ENCODE measurements around the gene SHQ1. TPM values are rescaled to one million over a fixed set of nuclear protein-coding genes. Genes with fewer than 3 reads are reported as not detected.

The SHQ1 gene
- total RNA-seq, 1 experiment from 2014 or later: 22.3 TPM

DNA sequence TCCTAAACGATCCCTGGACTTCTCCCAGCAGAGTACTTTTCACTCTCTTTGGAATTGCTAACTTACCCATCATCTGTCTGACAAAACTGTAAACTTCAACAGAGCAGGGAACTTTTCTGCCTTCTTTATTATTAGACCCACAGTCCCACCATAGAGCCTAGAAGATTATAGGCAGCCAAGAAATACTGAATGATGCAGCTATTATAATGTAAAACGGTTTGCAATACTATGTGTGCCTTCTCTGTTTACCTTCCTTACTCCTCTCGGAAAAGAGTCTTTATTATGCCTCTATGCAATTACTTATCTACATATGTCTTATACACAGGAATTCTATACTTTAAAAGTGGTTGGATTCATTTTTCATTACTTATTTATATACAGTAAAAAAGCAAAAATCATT is 36.0 kb downstream of the SHQ1 start:
- intact Hi-C loops (cut with micrococcal nuclease; ENCODE audit: unreplicated experiment): no loop called here
- CTCF ChIA-PET: no interaction called here
- TF ChIP-seq CTCF (IDR thresholded peaks at IDR 0.05; ENCODE audit: unreplicated experiment): no peak
- BruUV-seq (replicated peaks): no TSS peak
- H3K4me3 Mint-ChIP-seq (ENCODE audit: low read depth, unreplicated experiment): no peak overlapping the region
- H3K36me3 Mint-ChIP-seq (ENCODE audit: insufficient read depth, unreplicated experiment): no peaks in the 10 kb centered on the region
- H3K4me1 Mint-ChIP-seq (ENCODE audit: low read depth, unreplicated experiment): no peaks in the 10 kb centered on the region
- no peak for DNase-seq
- no peaks in the 10 kb centered on the region for H3K9me3 Mint-ChIP-seq (ENCODE audit: low read depth, unreplicated experiment)
- H3K27ac Mint-ChIP-seq (ENCODE audit: unreplicated experiment): no peak overlapping the region
- no peaks in the 10 kb centered on the region for H3K27me3 Mint-ChIP-seq (ENCODE audit: unreplicated experiment)

- no peaks in the 10 kb centered on the region for H3K27me3 Mint-ChIP-seq (ENCODE audit: unreplicated experiment)
- no peak for TF ChIP-seq CTCF (IDR thresholded peaks at IDR 0.05; ENCODE audit: unreplicated experiment)
- H3K4me1 Mint-ChIP-seq (ENCODE audit: low read depth, unreplicated experiment): no peaks in the 10 kb centered on the region
- DNase-seq: no peak
- CTCF ChIA-PET: no interaction called here
- no peaks in the 10 kb centered on the region for H3K9me3 Mint-ChIP-seq (ENCODE audit: low read depth, unreplicated experiment)
- H3K36me3 Mint-ChIP-seq (ENCODE audit: insufficient read depth, unreplicated experiment): no peaks in the 10 kb centered on the region
- no peak overlapping the region for H3K4me3 Mint-ChIP-seq (ENCODE audit: low read depth, unreplicated experiment)
- intact Hi-C loops (cut with micrococcal nuclease; ENCODE audit: unreplicated experiment): no loop called here
- no TSS peak for BruUV-seq (replicated peaks)
- no peak overlapping the region for H3K27ac Mint-ChIP-seq (ENCODE audit: unreplicated experiment)
These were observed 36.7 kb downstream of the SHQ1 start for GRCh38 chr3:72811571-72811970.

GRCh38 chr3:72810659-72811434 is 37.4 kb downstream of the SHQ1 start:
- Mint-ChIP-seq H3K4me1 (ENCODE audit: low read depth, unreplicated experiment) (no peaks in the 10 kb centered on the region), H3K9me3 (ENCODE audit: low read depth, unreplicated experiment) (no peaks in the 10 kb centered on the region), H3K27ac (ENCODE audit: unreplicated experiment) (no peak overlapping the region), H3K36me3 (ENCODE audit: insufficient read depth, unreplicated experiment) (no peaks in the 10 kb centered on the region), H3K27me3 (ENCODE audit: unreplicated experiment) (no peaks in the 10 kb centered on the region), H3K4me3 (ENCODE audit: low read depth, unreplicated experiment) (no peak overlapping the region)
- DNase-seq: no peak
- intact Hi-C loops (cut with micrococcal nuclease; ENCODE audit: unreplicated experiment): no loop called here
- CTCF ChIA-PET: no interaction called here
- no peak for TF ChIP-seq CTCF (IDR thresholded peaks at IDR 0.05; ENCODE audit: unreplicated experiment)
- BruUV-seq (replicated peaks): no TSS peak

GRCh38 chr3:72810063-72810462 is 38.2 kb downstream of the SHQ1 start:
- DNase-seq: no peak
- CTCF ChIA-PET: no interaction called here
- no peaks in the 10 kb centered on the region for H3K4me1 Mint-ChIP-seq (ENCODE audit: low read depth, unreplicated experiment)
- H3K4me3 Mint-ChIP-seq (ENCODE audit: low read depth, unreplicated experiment): no peak overlapping the region
- no peaks in the 10 kb centered on the region for H3K27me3 Mint-ChIP-seq (ENCODE audit: unreplicated experiment)
- no peaks in the 10 kb centered on the region for H3K9me3 Mint-ChIP-seq (ENCODE audit: low read depth, unreplicated experiment)
- no peak for TF ChIP-seq CTCF (IDR thresholded peaks at IDR 0.05; ENCODE audit: unreplicated experiment)
- no peaks in the 10 kb centered on the region for H3K36me3 Mint-ChIP-seq (ENCODE audit: insufficient read depth, unreplicated experiment)
- intact Hi-C loops (cut with micrococcal nuclease; ENCODE audit: unreplicated experiment): no loop called here
- BruUV-seq (replicated peaks): no TSS peak
- no peak overlapping the region for H3K27ac Mint-ChIP-seq (ENCODE audit: unreplicated experiment)

Measured in Calu3 (cell line).